HepG2 (cell line): ENCODE results near the gene TUT1. TPM values are rescaled to one million over a fixed set of nuclear protein-coding genes. Genes with fewer than 3 reads are reported as not detected.
A peak's percentile ranks its signal among the peaks of the same experiment; 100 is the strongest.

ENCODE experiments used
- ATAC-seq: fragments of 200-7000 bp; cut with Tn5 transposase; 3 replicates; pipeline ENCODE4 v1.9.1; 2020; ENCODE audit warnings: mild to moderate bottlenecking, moderate library complexity
- BruUV-seq: library from RNA; stranded (reverse); fragments of 400-500 nt; replicated peaks from 2 replicates; lab custom pipeline; 2021; lab: Mats Ljungman, UMichigan
- CTCF ChIA-PET: fragments of 300-600 bp; formaldehyde crosslinking; extraction: SDS; loops from one replicate; lab custom pipeline; 2021; ENCODE audit warnings: low total read pairs, inconsistent platforms, low intra/inter-chr PET ratio; lab: Yijun Ruan, JAX
- POLR2A ChIA-PET: fragments of 350-600 bp; sonication (Branson Sonifier 250); formaldehyde crosslinking; loops from one replicate; lab custom pipeline; 2020; ENCODE audit warnings: antibody characterized with exemption, inconsistent platforms; lab: Yijun Ruan, JAX
- DNase-seq: peaks from one replicate; pipeline ENCODE4 v3.0.0-alpha.2; 2015; ENCODE audit warnings: low spot score
- FAIRE-seq: peaks from 3 replicates; lab custom pipeline; 2011; peaks lifted over from hg19 to GRCh38; lab: Jason Lieb, UNC
- H2AFZ ChIP-seq: one replicate; pipeline ENCODE4 v1.6.1; 2011; ENCODE audit warnings: low read length, inconsistent platforms
- H3K27ac ChIP-seq: fragments of 300-600 bp; 3 replicates; pipeline ENCODE4 v1.8.0; 2011; ENCODE audit warnings: mixed run types, mild to moderate bottlenecking, mixed read lengths, low read length, inconsistent platforms; ENCODE audit not compliant: insufficient read depth; ENCODE audit errors: extremely low read length
- H3K27me3 ChIP-seq, 2 experiments: fragments of 200-600 bp in 1 of 2; 2 replicates in 1 of 2; 3 replicates in 1 of 2; pipeline versions ENCODE4 v1.6.0 to v1.8.0; 2011; ENCODE audit warnings: low read length in 2 of 2, mild to moderate bottlenecking in 2 of 2, moderate library complexity in 2 of 2, inconsistent platforms in 1 of 2; ENCODE audit not compliant: insufficient read depth in 2 of 2, control insufficient read depth in 1 of 2
- H3K36me3 ChIP-seq, 2 experiments: fragments of 200-600 bp in 1 of 2; replicated peaks in 1 of 2; 2 replicates in 1 of 2; 3 replicates in 1 of 2; pipeline versions ENCODE4 v1.5.1 to v1.8.0; 2011; ENCODE audit warnings: low read length in 2 of 2, inconsistent platforms in 1 of 2; ENCODE audit not compliant: insufficient read depth in 2 of 2, control insufficient read depth in 1 of 2
- H3K4me1 ChIP-seq: 2 replicates; pipeline ENCODE4 v1.5.1; 2012; ENCODE audit warnings: low read length, inconsistent platforms; ENCODE audit not compliant: insufficient read depth
- H3K4me2 ChIP-seq: 2 replicates; pipeline ENCODE4 v1.6.0; 2011; ENCODE audit warnings: low read depth, low read length, inconsistent platforms
- H3K4me3 ChIP-seq, 3 experiments: fragments of 200-600 bp in 1 of 3; sonication (generic), shearing (Covaris generic) in 1 of 3; replicated peaks in 1 of 3; 2 replicates each; pipeline ENCODE4 v1.5.1; 2011 to 2016; ENCODE audit warnings: low read length in 3 of 3, inconsistent platforms in 2 of 3, low read depth in 2 of 3, mild to moderate bottlenecking in 2 of 3, control low read depth in 1 of 3, mixed read lengths in 1 of 3; ENCODE audit not compliant: insufficient read depth in 1 of 3
- H3K79me2 ChIP-seq: one replicate; pipeline ENCODE4 v1.6.1; 2011; ENCODE audit warnings: low read length, inconsistent platforms; ENCODE audit not compliant: insufficient read depth
- H3K9ac ChIP-seq: 2 replicates; pipeline ENCODE4 v1.6.0; 2011; ENCODE audit warnings: mild to moderate bottlenecking, low read depth, low read length, inconsistent platforms; ENCODE audit not compliant: insufficient read depth
- H3K9me3 ChIP-seq: 2 replicates; pipeline ENCODE4 v1.5.1; 2012; ENCODE audit warnings: mild to moderate bottlenecking, low read length
- H4K20me1 ChIP-seq: 2 replicates; pipeline ENCODE4 v1.6.0; 2011; ENCODE audit warnings: inconsistent platforms, mild to moderate bottlenecking, low read length, moderate library complexity; ENCODE audit not compliant: insufficient read depth
- AHDC1 ChIP-seq: sonication (generic); formaldehyde crosslinking; IDR thresholded peaks from 2 replicates; pipeline ENCODE4 v1.5.1; 2020; ENCODE audit warnings: mild to moderate bottlenecking, missing genetic modification reagents, borderline replicate concordance
- HNF1A ChIP-seq, 2 experiments: sonication (generic) in 1 of 2; formaldehyde crosslinking in 1 of 2; IDR thresholded peaks; 2 replicates each; pipeline versions ENCODE4 v1.4.0 to v1.6.1; 2016 to 2020; ENCODE audit warnings: borderline replicate concordance in 1 of 2, low read depth in 1 of 2, mild to moderate bottlenecking in 1 of 2, missing genetic modification reagents in 1 of 2
- SNRNP70 ChIP-seq: fragments of 200-400 bp; formaldehyde crosslinking; IDR thresholded peaks from 2 replicates; pipeline ENCODE4 v1.6.1; 2017; ENCODE audit warnings: mild to moderate bottlenecking, low read depth, low read length, moderate library complexity
- TIGD3 ChIP-seq: sonication (generic); formaldehyde crosslinking; IDR thresholded peaks from 2 replicates; pipeline ENCODE4 v1.5.1; 2020; ENCODE audit warnings: mild to moderate bottlenecking, missing genetic modification reagents, borderline replicate concordance
- ZNF17 ChIP-seq: sonication (generic); formaldehyde crosslinking; IDR thresholded peaks from 2 replicates; pipeline ENCODE4 v1.5.0; 2020; ENCODE audit warnings: mild to moderate bottlenecking, missing genetic modification reagents
- ZNF446 ChIP-seq: sonication (generic); formaldehyde crosslinking; IDR thresholded peaks from 2 replicates; pipeline ENCODE4 v1.5.0; 2020; ENCODE audit warnings: mild to moderate bottlenecking, missing genetic modification reagents
- ZNF564 ChIP-seq: sonication (generic); formaldehyde crosslinking; IDR thresholded peaks from 2 replicates; pipeline ENCODE4 v1.8.1; 2023; ENCODE audit warnings: mild to moderate bottlenecking, missing genetic modification reagents
- ZNF770 ChIP-seq: sonication (generic); formaldehyde crosslinking; IDR thresholded peaks from 2 replicates; pipeline ENCODE4 v1.5.0; 2020; ENCODE audit warnings: mild to moderate bottlenecking, missing genetic modification reagents
- WGBS: methylation state at CpG from one replicate; pipeline ENCODE4 v1.1.6; 2017; ENCODE audit warnings: low lambda C conversion rate; 5-methylcytosine and 5-hydroxymethylcytosine counted together
- in situ Hi-C: cut with HindIII; loops from 2 replicates; pipeline ENCODE4 v1.10.0; 2017; ENCODE audit warnings: low pct_unique_long_range_greater_than_20kb; ENCODE audit not compliant: extremely low pct_ligation_motif_present
- intact Hi-C: fragments of 100-400 bp; cut with micrococcal nuclease; formaldehyde crosslinking; loops from one replicate; pipeline ENCODE4 v1.10.0; 2022; ENCODE audit not compliant: unreplicated experiment
- polyA plus RNA-seq, 8 experiments: library from polyadenylated mRNA; depleted of rRNA in 3 of 8; stranded (reverse) in 7 of 8; unstranded in 1 of 8; fragments of >200 nt; fragmentation: Illumina TruSeq in 4 of 8; extraction: Trizol in 4 of 8; gene quantifications; 2 replicates each; pipeline versions ENCODE4 v1.2.1 to v1.2.3, GENCODE V29; 2011 to 2016; ENCODE audit warnings: low read depth in 4 of 8, missing spikeins in 1 of 8, mixed read lengths in 1 of 8; ENCODE audit not compliant: insufficient read depth in 1 of 8
- total RNA-seq, 5 experiments: library from RNA; depleted of rRNA; stranded (reverse); fragments of >200 nt; fragmentation: Illumina TruSeq; extraction: Trizol; gene quantifications; 2 replicates each; pipeline ENCODE4 v1.2.3, GENCODE V29; 2016; ENCODE audit warnings: low read depth in 1 of 5

The TUT1 gene
- total and polyA plus RNA-seq, 2 of the 13 experiments (the other 11 are each of a cell fraction or from before 2014, with no cell fraction given) = 9.7 to 14.3 TPM

- Histone ChIP-seq H3K79me2 (peaks cover 33% of the 10 kb centered on the region), H3K9ac (no peak overlapping the region), H3K27ac (no peak overlapping the region), H3K4me2 (no peak overlapping the region), H3K27me3 (no peaks in the 10 kb centered on the region), H3K9me3 (no peaks in the 10 kb centered on the region), H3K36me3 (peaks cover 8 to 73% of the 10 kb centered on the region in 2 experiments), H3K4me1 (peaks cover 83% of the 10 kb centered on the region), H3K4me3 (no peak overlapping the region), H2AFZ (no peak overlapping the region), H4K20me1 (peaks cover 21% of the 10 kb centered on the region)
- intact Hi-C loops = no loop called here
- POLR2A ChIA-PET = interaction anchor here (1.6 to 2.2 kb wide), 2 partner anchors 9 to 26 kb away, joined by 15 to 18 read pairs; partner anchors contain the start of genes EEF1G and TUT1
- BruUV-seq = no TSS peak
- DNase-seq (no peak), FAIRE-seq (no peak), ATAC-seq (no peak; the same call in 2 of the 3 replicates)
- CTCF ChIA-PET = no interaction called here
- in situ Hi-C loops = no loop called here
- 68% methylated on average over 5 of the region's 5 CpGs for WGBS
- TF ChIP-seq TIGD3 = no peak
- peak; percentile 67 for TF ChIP-seq HNF1A (IDR thresholded peaks at IDR 0.05; ENCODE audit: low read depth)
- no peak for TF ChIP-seq HNF1A (CRISPR knock-in tag; IDR thresholded peaks at IDR 0.05; ENCODE audit: borderline replicate concordance)
- TF ChIP-seq ZNF770 (CRISPR knock-in tag) = peak; percentile 48; the same call in 1 of the 2 replicates
- no peak for TF ChIP-seq ZNF564 (CRISPR knock-in tag)
- TF ChIP-seq ZNF17 (CRISPR knock-in tag) = no peak
- no peak for TF ChIP-seq SNRNP70
- no peak for TF ChIP-seq AHDC1
- TF ChIP-seq ZNF446 (CRISPR knock-in tag) = no peak
Measured at GRCh38 chr11:62565100-62565802, 26.1 kb downstream of the TUT1 start.
